Measurements from ENCODE around the gene DUSP28.

GRCh38 chr2:240589850-240590525, 29.8 kb downstream of the DUSP28 start:
- no peak for TF ChIP-seq CTCF (IDR thresholded peaks at IDR 0.05; ENCODE audit: low read depth, low read length)
- TF ChIP-seq EZH2phosphoT487 (IDR thresholded peaks at IDR 0.05; ENCODE audit: low read depth) = no peak

Measured in OCI-LY3 (cell line).